OCI-LY1 (cell line): ENCODE results near the gene NGF.

Source experiments
- H2AFZ ChIP-seq: fragments of 200-600 bp; sonication (generic), shearing (Covaris generic); 2 replicates; pipeline ENCODE4 v1.6.0; 2014; ENCODE audit warnings: antibody characterized with exemption, mild to moderate bottlenecking, low read length
- H3F3A ChIP-seq: fragments of 200-600 bp; sonication (generic), shearing (Covaris generic); 2 replicates; pipeline ENCODE4 v1.6.0; 2014; ENCODE audit warnings: mild to moderate bottlenecking, antibody characterized with exemption, low read length, moderate library complexity; ENCODE audit not compliant: insufficient read depth
- H3K27ac ChIP-seq: fragments of 200-600 bp; sonication (generic); 2 replicates; pipeline ENCODE4 v1.5.1; 2014; ENCODE audit warnings: low read length, mixed run types, mild to moderate bottlenecking, low read depth; ENCODE audit not compliant: poor library complexity, severe bottlenecking
- H3K27me3 ChIP-seq: fragments of 200-600 bp; sonication (generic); 2 replicates; pipeline ENCODE4 v1.6.0; 2014; ENCODE audit warnings: antibody characterized with exemption, mild to moderate bottlenecking, low read length, moderate library complexity; ENCODE audit not compliant: insufficient read depth
- H3K36me3 ChIP-seq: fragments of 200-600 bp; sonication (generic); 2 replicates; pipeline ENCODE4 v1.6.1; 2014; ENCODE audit warnings: mild to moderate bottlenecking, antibody characterized with exemption, low read length, moderate library complexity, mixed read lengths; ENCODE audit not compliant: insufficient read depth
- H3K4me1 ChIP-seq: fragments of 200-600 bp; sonication (generic); 2 replicates; pipeline ENCODE4 v1.5.1; 2014; ENCODE audit warnings: mild to moderate bottlenecking, low read length, moderate library complexity; ENCODE audit not compliant: insufficient read depth, severe bottlenecking
- H3K4me2 ChIP-seq: fragments of 200-600 bp; sonication (generic), shearing (Covaris generic); 2 replicates; pipeline ENCODE4 v1.6.1; 2014; ENCODE audit warnings: low read length
- H3K4me3 ChIP-seq: fragments of 200-600 bp; sonication (generic); 2 replicates; pipeline ENCODE4 v1.5.1; 2014; ENCODE audit warnings: low read length, low read depth, mild to moderate bottlenecking, mixed read lengths; ENCODE audit not compliant: poor library complexity, severe bottlenecking
- H3K79me2 ChIP-seq: fragments of 200-600 bp; shearing (Covaris generic); 2 replicates; pipeline ENCODE4 v1.6.1; 2016; ENCODE audit warnings: mixed run types, low read length, mixed read lengths; ENCODE audit not compliant: insufficient read depth
- H3K9ac ChIP-seq: fragments of 200-600 bp; sonication (generic), shearing (Covaris generic); 2 replicates; pipeline ENCODE4 v1.6.1; 2014; ENCODE audit warnings: mild to moderate bottlenecking, low read length, mixed read lengths
- H3K9me2 ChIP-seq: fragments of 200-600 bp; sonication (generic), shearing (Covaris generic); 2 replicates; pipeline ENCODE4 v1.6.1; 2014; ENCODE audit warnings: low read depth, mild to moderate bottlenecking, low read length, mixed read lengths
- H3K9me3 ChIP-seq: fragments of 200-600 bp; shearing (Covaris generic); 2 replicates; pipeline ENCODE4 v1.6.1; 2014; ENCODE audit warnings: low read length, mixed read lengths
- H4K20me1 ChIP-seq: fragments of 200-600 bp; sonication (generic), shearing (Covaris generic); 2 replicates; pipeline ENCODE4 v1.6.0; 2016; ENCODE audit warnings: mild to moderate bottlenecking, low read length; ENCODE audit not compliant: insufficient read depth
- CTCF ChIP-seq: fragments of 200-600 bp; sonication (generic), shearing (Covaris generic); IDR thresholded peaks from 2 replicates; pipeline ENCODE4 v1.5.1; 2017; ENCODE audit warnings: mild to moderate bottlenecking, antibody characterized with exemption, low read length, moderate library complexity, mixed read lengths
- EZH2 ChIP-seq: fragments of 200-600 bp; sonication (generic), shearing (Covaris generic); IDR thresholded peaks from 2 replicates; pipeline ENCODE4 v1.8.0; 2017; ENCODE audit warnings: borderline replicate concordance, mixed run types, mild to moderate bottlenecking, antibody characterized with exemption, low read length, moderate library complexity, mixed read lengths

NGF gene

DNA sequence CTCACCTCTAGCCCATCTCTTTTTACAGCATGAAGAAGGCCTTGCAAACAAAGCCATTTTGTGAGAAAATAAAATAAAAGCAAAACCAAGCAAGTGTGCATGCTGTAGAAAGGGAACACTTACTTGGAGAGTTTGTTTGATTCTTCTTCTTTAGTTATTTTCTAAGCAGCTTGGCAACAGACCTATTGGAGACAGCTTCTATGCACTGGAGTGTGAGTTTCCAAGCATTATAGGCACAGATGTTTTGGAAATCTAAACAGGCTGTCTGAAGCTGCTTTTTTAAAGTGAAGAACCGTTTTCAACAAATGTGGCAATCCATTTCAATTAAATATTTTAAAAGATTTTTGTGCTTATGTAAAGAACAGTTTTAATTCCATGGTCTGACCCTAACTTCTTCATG is 76.6 kb downstream of the NGF start:
- Histone ChIP-seq H3K27me3 (no peaks in the 10 kb centered on the region), H3K9ac (no peak overlapping the region), H3K4me2 (no peak overlapping the region), H3K79me2 (no peaks in the 10 kb centered on the region), H4K20me1 (no peaks in the 10 kb centered on the region), H3K9me3 (no peaks in the 10 kb centered on the region), H3F3A (no peaks in the 10 kb centered on the region), H2AFZ (no peak overlapping the region), H3K4me3 (no peak overlapping the region), H3K27ac (no peak overlapping the region), H3K36me3 (no peaks in the 10 kb centered on the region), H3K4me1 (no peaks in the 10 kb centered on the region), H3K9me2 (no peaks in the 10 kb centered on the region)
- TF ChIP-seq EZH2 (no peak), CTCF (no peak)

GRCh38 chr1:115258302-115258866 is 79.7 kb downstream of the NGF start:
- H3K4me3 ChIP-seq = no peak overlapping the region
- H3K79me2 ChIP-seq = no peaks in the 10 kb centered on the region
- no peaks in the 10 kb centered on the region for H3K9me3 ChIP-seq
- no peaks in the 10 kb centered on the region for H3K4me1 ChIP-seq
- no peak overlapping the region for H3K9ac ChIP-seq
- H3F3A ChIP-seq = no peaks in the 10 kb centered on the region
- no peak overlapping the region for H3K27ac ChIP-seq
- no peaks in the 10 kb centered on the region for H3K27me3 ChIP-seq
- no peaks in the 10 kb centered on the region for H3K9me2 ChIP-seq
- no peak for TF ChIP-seq EZH2
- TF ChIP-seq CTCF = no peak
- H3K4me2 ChIP-seq = no peak overlapping the region
- no peak overlapping the region for H2AFZ ChIP-seq
- H4K20me1 ChIP-seq = no peaks in the 10 kb centered on the region
- H3K36me3 ChIP-seq = no peaks in the 10 kb centered on the region

DNA sequence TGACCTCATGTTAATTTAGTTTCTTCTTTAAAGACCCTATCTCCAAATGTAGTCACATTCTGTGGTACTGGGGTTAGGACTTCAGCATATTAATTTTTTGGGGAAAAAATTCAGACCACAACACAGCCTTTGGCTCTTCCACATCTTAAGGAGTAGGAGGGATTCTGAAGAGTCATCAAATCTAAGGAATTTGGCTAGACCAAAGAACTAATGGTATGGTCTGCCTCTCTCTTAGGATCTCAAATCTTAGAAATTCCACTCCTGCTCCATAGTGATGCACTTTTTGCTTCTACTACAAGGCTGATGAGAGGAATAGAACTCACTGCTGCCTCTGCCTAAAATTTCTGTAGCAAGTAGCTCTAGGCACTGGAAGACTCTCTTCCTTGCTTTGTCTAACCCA is 80.5 kb downstream of the NGF start:
- no peaks in the 10 kb centered on the region for H3K4me1 ChIP-seq
- TF ChIP-seq CTCF = no peak
- no peak for TF ChIP-seq EZH2

More for the DNA sequence above, 80.5 kb downstream of the NGF start:
- no peaks in the 10 kb centered on the region for H3K36me3 ChIP-seq
- H2AFZ ChIP-seq = no peak overlapping the region
- no peaks in the 10 kb centered on the region for H3K9me3 ChIP-seq
- H3K4me2 ChIP-seq = no peak overlapping the region
- H3K27me3 ChIP-seq = no peaks in the 10 kb centered on the region
- no peak overlapping the region for H3K9ac ChIP-seq
- H4K20me1 ChIP-seq = no peaks in the 10 kb centered on the region
- H3K27ac ChIP-seq = no peak overlapping the region
- no peaks in the 10 kb centered on the region for H3K79me2 ChIP-seq
- H3K9me2 ChIP-seq = no peaks in the 10 kb centered on the region
- no peaks in the 10 kb centered on the region for H3F3A ChIP-seq
- H3K4me3 ChIP-seq = no peak overlapping the region
